HG03521 (cell line): Measurements from ENCODE around the gene KIF21B.

Experiments
- ATAC-seq: cut with Tn5 transposase; IDR thresholded peaks from one replicate; pipeline ENCODE4 v1.9.1; 2021; ENCODE audit warnings: mild to moderate bottlenecking, moderate library complexity; ENCODE audit not compliant: unreplicated experiment

KIF21B gene

DNA sequence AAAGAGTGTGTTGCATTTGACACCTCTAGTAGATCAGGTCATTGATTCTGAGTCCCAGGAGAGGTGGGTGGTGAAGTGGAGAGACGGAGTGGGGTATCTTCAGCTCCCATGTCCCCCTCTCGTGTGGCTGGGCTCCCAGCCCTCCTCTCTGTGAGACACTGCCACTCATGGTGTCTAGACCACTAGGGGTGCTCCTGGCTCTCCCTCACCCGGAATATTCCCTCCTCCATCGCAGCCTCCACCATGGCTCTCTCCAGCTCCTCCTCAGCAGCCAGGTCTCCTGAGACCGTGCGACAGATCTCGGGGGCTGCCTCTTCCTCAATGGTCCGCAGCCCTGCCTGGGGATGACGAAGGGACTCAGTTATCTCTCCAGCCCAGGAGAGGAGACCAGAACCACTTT is 20.6 kb upstream of the KIF21B start:
- ATAC-seq = no peak

DNA sequence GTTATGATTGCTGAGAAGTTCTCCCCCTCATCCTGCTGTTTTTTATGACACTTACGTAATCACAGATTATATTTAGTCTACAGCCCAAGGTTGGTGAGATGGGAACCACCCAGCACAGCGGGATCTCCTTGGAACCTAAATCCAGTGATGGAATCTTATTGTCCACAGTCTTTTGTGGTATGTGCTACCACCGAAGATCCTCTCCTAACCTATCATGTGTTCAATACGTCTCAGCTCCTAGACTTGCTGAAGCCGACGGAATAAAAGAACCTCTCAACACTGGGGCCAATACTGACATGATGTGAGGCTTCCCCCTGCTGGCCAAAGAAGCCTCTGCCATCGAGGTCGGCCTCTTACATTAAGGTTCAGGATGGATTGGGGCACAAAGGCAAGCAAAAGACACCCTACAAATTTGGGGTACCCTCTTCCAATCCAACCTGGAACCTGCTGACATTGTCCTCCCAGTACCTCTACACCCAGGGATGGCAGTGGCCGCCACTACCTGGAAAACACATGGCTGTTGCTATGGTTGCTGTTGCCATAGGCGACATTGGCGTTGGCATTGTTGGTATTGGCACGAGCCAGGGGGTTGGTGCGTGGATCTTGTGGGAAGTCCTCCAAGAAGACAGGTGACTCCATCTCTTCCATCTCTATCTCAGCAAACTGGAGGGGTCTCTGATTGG is 19.4 kb upstream of the KIF21B start:
- ATAC-seq = peak; percentile 79

DNA sequence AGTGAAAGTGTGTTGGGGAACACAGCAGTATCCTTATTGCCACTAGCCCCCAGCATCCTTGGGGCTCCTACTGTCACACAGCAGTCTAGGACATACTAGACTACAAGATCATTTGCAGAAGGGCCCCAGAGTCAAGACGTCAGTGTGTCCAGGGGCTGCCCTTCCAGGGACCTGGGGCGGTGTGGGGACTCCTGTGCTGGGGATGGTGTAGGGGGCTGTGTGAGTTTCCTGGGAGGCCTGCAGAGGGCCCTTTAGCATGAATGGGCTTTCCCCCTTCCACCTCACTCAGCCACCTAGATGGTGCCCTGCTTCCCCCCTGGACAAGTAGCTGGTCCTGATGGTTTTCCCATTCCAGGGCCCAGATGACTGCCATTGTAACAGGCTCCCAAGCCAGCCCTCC is 17.5 kb upstream of the KIF21B start:
- no peak for ATAC-seq

DNA sequence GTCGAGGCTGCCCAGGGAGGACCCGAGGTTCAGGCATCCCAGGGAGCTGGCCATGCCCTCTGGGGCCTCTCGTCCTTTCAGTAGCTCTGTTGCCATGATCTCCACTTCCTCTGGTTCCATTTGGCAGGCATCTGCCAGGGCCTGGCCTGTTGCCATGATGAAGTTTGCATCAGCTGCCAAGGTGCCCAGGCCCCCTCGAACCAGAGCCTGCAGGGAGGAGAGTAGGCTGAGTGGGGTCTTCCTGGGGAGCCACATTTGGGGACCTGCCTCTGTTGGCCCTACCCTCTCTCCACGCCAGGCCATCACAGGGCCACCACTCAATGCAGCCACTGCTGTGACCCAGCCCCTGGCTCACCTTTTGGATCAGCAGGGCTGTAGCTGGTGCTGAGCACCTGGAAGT is 16.4 kb upstream of the KIF21B start:
- no peak for ATAC-seq

DNA sequence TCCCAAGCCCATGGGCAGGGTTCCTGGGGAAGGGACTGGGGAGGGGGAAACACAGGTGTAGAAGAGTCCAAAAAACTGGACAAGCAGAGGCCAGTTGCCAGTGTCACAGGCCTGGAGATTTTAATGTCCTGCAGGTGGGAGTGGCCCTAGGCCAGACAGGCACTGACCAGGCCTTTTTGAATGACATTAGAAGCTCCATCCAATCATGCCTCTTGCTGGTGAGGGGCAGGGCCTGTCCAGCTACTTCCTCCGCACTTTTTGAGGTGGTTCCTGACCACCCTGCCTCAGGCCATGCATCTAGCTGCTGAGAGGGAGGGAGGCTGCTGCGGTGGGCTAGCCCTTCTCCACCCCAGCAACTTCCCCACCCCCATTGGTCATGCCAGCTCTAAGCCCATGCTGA is 15.9 kb upstream of the KIF21B start:
- no peak for ATAC-seq

DNA sequence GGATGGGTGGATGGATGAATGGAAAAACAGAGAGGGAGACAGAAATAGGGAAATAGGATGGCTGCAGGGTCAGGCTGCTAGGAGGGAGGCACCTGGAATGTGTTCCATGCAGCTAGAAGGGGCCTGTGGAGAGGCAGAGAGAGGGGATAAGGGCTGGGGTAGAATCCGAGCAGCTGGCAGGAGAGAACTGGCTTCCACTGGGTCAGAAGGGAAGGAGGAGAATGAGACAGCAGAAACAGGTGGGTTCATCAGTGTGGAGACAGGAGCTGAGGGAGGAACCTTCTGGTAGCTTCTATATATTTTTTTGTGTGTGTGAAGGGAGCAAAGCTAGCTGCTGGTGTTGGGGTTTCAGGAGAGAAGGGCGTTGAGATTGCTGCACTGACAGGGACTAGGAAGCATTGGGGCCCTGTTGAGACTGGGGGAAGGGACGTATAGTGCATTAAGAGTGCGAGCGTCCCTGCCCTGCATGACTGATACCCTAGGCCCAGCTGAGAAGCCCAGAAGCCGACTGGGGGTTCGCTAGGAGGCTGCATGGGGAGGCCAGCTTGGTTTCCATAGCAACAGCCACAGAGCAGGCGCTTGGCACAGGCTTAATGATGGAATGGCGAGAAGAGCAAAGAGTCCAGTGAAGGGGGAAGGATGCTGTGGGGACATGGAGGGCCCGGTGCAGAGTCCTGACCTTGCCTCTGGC is 14.8 kb upstream of the KIF21B start:
- ATAC-seq = no peak

DNA sequence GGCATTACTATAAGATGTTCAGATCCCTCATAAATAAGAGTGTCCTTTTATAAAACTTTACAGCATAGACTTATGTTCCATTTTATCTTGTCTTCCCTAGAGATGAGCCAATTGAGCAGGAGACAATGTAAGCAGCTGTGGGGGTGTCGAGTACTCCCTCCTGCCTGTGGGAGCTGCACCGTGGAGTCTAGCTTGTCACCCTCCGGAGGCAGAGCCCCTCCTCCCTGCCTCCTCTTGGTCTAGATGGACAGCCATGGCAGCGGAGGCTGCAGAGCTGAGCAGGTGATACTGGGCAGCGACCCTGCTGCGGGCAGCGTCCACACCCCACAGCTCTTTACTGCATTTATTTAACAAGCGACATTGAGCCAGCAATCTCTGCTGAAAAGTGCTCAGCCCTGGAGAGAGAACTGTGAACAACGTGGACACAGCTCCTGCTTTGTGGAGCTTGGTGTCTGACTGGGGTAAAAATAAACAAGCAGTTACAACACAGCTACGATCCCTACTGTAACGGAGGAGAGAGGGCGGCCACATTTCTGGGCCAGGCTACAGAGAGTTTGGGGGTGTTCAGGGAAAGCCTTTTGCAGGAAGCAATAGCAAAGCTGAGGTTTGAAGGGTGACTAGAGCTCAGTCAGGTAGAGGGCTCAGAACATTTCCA is 12.8 kb upstream of the KIF21B start:
- no peak for ATAC-seq

DNA sequence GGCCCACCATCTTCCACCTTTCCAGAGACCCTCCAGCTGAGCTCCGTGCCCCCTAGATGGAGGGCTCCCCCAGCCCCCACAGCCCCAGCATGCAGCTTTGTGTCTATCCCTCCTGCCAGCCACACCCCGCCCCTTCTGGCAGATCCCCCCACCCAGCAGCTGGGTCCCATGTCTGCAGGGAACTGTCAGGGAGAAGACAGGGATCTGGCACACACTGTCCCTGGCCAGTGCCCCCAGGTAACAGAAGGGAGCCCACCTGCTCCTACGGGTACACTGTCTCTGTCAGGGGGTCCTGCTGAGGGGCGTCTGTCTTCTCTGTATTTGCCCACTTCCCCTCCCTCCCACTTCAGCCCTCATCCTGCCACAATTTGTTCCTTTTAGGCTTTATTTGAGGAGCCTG is 11.2 kb upstream of the KIF21B start:
- no peak for ATAC-seq

DNA sequence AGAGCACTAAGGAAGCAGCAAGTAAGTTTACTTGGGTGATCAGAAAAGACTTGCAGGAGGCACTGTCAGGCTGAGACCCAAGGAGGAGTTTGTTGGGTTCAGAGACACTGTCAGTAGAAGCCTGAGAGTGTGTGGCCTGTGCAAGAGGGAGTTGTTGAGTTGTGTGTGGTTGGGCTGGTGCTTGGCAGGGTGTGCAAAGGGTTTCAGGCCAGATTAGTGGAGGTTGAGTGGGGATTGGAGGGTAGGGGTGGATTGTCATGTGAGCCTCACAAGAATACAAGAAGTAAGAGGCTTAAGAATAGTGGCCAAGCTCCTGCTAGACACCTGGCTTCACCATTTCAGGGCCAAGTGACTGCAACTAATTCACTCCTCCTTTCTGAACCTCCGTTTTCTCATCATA is 8.9 kb upstream of the KIF21B start:
- ATAC-seq = no peak

DNA sequence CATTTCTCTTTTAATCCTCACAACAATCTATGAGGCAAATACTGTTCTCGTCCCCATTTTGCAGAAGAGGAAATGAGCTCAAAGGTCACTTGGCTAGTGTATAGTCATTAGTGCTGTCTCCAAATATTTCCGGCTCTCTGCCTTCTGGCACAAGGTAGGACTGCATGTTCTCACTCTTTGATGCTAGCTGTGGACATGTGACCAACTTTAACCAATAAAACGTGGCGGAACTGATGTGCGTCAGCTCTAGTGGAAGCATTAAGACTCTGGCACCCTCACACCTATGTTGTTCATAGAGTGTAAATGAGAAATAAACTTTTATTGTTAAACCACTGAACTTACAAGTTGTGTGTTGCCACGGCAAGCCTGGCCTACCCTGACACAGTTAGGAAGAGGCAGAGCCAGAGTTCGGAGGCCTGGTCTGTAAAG is 5.0 kb upstream of the KIF21B start:
- no peak for ATAC-seq

DNA sequence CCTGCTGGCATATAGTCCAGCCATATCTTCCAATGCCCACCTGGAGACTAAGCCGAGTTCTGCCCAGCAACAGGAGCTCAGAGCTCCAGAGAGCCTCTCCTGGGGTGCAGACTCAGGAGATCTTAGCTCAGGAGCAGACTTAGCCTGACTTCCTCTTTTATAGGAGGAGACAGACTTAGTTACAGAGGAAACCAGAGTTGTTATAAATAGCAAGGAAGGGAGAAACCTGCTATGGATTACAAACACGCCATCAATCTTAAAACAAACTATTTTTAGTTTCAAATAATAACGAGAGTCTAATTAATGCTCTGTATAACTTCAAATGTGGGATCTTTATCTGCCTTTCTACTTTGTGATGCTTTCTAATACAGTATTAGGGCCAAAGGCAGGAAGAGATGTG is 3.3 kb upstream of the KIF21B start:
- ATAC-seq = no peak

DNA sequence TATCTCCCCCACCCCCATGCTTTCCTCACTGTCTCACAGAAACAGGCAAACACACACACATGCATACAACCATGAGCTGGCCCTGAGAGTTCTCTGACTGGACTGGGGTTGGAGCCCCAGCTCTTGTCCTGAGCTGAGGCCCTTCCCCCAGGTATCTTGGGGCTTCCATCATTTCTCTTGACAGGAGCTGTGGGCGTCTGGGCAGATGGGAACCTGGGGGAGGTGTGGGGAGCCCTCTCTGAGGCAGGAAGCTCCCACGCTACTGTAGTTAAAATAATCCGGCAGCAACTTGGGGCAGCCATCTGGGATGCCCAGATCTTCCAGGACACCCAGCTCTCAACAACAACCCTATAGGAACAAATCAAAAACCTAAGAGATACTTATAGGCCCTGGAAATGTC is 2.7 kb upstream of the KIF21B start:
- no peak for ATAC-seq

DNA sequence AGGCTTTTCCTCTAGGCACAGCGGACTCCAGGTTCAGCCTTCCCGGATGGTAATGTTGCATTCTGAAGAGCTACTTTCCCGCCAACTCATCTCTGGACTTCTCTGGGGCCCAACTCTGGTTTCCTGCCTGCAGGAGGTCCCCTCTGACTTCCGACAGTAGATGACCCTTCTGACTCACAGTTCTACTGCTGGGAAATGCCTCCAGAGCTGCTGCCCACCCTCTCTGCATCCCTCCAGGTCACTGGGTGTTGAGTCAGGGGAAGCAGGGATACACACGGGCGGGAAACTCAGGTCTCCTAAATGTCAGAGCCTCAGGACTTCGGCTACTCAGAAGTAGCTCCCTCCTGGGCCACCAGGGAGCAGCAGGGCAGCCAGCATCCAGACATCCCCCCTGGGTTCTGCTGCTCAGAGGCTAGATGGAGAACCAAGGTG is 2.1 kb upstream of the KIF21B start:
- ATAC-seq = no peak

DNA sequence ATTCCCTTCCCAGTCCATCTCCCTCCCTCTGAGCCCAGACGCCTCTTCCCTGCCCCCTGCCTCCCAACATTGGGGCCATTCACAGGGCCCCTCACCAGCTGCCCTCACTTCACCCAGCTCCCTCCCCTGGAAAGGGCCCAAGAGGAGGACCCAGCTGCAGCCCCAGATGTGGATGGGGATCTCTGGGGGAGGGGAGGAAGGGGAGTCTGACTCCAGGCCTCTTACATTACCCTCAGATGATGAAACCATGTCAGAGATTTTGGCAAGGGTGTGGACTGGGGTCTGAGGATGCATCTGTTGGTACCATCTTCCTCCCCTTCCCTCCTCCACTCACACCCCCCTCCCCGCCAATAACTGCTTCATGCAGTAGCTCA is 1.1 kb upstream of the KIF21B start:
- no peak for ATAC-seq

DNA sequence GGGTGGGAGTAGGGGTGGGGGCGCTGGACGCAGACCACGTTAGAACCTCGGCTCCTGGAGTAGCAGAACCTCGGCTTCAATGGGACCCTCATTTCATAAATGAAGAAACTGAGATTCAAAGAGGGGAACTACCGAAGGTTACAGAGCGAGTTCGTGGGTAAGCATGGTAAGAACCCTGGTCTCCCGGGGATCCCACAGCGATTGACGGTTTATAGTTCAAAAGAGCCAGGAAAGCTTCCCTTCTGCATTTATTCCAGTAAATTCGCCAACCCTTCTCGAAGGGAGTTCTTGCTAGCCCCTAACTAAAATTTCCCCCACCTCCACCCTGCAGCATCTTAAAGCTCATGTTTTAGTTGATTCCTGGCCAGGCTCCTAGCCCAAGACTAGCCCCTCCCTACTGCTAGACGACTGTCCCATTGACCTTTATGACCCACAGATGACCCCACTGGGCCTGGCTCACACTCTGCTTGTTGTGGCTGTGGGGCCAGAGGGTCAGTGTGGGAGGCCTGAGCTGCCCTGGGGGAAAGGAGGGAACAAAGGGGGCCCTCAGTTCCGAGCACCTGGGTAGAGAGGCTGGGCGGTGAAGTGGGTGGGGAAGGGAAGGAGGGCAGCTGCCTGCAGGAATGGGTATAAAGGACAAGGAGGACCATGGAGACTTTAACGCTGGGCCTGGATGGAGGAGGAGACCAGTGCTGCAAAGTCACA is 558 bp upstream of the KIF21B start:
- no peak for ATAC-seq

DNA sequence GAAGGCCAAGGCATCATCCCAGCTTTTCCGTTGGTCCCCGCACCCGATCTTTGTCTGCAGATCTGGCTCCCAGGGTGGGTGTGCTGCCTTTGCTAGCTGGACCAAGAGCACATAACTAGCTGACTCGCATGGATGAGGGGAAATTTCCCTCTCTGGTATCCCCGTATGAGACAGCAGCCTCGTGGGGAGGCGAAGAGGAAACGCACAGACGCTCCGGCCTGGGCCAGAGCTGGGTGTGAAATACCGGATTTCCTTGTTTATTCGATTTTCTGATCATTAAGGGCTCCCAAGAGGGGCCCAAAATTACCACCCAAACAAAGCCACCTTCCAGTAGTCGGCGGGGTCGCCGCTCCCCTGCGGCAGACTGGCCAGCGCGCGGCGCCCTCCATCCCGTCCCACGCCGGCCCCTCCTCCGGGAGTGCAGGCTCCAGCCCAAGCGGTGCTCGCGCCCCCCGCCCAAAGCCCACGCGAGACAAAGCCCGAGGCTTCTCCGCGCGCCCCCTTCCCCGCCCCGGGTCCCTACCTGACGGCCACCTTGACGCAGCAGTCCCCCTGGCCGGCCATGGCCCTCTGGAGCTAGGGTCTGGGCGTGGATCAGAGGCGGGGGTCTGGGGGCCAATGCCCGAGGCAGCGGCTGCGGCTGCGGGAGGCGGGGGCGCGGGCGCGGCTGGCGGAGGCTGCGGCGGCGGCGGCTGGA is 546 bp downstream of the KIF21B start:
- no peak for ATAC-seq

DNA sequence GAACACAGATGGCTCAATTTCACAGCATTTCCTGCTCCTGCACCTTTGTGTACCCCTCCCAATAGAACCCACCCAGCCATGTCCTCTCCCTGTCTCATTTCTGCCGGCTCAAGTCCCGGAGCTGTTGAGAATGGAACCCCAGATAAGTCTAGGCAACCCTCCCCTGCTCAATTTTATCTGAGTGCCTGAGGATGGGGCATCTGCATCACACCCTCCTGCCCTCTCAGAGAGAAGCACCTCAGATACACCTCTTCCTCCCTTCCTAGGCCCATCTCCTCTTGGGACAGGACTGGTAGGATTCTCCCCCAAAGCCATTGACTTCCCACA is 1.1 kb downstream of the KIF21B start:
- ATAC-seq = no peak

DNA sequence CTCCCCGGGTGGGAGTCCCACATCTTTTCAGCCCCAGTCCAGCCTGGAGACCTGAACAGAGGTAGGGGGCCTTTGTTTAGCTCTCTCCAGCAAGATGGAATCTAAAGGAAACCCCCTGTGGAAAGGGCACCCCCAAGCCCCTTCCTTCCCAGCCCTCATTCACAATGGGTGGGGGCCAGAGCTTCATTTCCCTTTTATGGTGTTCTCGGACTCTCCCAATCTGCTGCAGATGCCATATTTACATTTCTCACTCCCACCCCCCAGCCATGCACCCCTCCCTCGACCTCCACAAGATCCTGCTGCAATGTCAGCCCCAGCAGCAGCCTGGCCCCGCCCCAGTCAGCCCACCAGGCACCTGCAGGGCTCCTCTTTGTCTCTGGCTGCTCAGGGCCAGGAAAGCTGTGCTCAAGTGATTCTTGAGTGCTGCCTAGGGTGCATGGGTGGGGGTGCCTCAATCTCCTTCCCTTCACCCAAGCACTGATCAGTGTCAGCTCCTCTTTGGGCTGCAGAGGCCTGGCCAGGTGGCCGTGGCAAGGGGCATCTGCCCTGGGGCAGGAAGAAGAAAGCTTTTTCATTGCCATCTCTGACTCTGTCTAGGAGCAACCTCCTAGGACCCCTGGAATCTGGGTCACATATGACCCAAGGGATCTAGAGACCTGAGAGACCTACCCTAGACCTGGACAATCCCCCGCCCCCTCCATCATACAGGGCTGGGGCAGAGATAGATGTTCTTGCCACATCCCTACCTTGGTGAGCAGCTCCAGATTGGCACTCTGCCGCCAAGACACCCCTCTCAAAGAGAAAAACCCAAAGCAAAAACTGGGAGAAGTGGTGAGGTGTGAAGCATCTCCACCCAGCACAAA is 1.7 kb downstream of the KIF21B start:
- no peak for ATAC-seq

DNA sequence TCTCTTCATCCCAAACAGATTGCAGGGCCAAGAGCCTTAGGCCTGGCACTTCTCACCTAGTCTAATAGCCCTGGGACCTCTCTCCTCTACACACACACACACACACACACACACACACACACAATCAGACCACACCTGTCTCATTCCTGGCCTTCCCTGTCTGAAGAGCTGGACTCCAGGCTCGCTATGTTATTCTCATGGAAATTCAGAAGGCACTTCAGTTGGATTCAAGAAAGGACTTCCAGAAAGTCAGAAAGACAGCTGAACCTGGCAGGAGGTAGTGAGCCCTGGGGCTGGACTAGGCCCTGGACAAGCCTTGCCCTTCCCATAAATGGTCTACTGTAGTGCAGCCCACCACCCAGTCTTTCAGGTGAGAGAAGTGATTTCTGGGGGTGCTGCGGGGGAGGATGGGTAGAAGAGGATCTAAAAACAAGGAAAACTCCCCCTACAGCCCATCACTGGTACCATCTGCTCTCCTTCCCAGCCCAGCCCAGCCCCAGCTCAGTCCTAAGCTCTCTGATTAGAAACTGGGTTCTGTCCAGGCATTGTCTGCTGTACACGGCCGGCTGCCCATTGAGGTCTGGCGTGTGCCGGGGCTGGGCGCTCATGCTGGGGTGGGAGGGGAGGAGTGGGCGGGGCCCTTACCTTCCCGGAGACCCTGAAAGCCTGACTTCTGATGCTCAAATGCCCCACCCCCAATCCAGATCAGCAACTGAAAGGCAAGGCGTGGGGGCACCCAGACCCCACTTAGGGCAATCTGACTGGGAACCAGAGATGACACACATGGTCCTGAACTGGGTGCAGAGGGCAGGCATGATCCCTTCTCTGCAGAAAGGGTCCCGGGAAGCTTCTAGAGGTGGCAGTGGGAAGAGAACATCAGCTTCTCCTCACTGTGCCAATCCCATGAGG is 2.5 kb downstream of the KIF21B start:
- no peak for ATAC-seq
